Caco-2 (cell line): ENCODE results near the gene UBL7. TPM values are rescaled to one million over a fixed set of nuclear protein-coding genes. Genes with fewer than 3 reads are reported as not detected.

Experiments
- BruUV-seq: library from RNA; stranded (reverse); fragments of 400-500 nt; replicated peaks from 2 replicates; lab custom pipeline; 2021; lab: Mats Ljungman, UMichigan
- CTCF ChIA-PET: fragments of 300-600 bp; sonication (Branson Sonifier 250); formaldehyde crosslinking; loops from one replicate; lab custom pipeline; 2022; ENCODE audit warnings: antibody characterized with exemption; lab: Charles Lee
- POLR2A ChIA-PET: fragments of 300-600 bp; sonication (Branson Sonifier 250); formaldehyde crosslinking; loops from one replicate; lab custom pipeline; 2022; ENCODE audit warnings: antibody characterized with exemption; lab: Charles Lee
- DNase-seq, 2 experiments: peaks; one replicate each; pipeline versions ENCODE4 v3.0.0 to v3.0.0-alpha.2; 2020 to 2022
- H3K27me3 ChIP-seq: replicated peaks from 2 replicates; pipeline ENCODE4 v1.6.0; 2011; ENCODE audit warnings: low read length; ENCODE audit not compliant: control insufficient read depth, insufficient read depth
- H3K36me3 ChIP-seq: 2 replicates; pipeline ENCODE4 v1.5.1; 2011; ENCODE audit warnings: low read length; ENCODE audit not compliant: control insufficient read depth, insufficient read depth
- H3K4me1 ChIP-seq: fragments of 250-450 bp; sonication (Bioruptor Pico); 2 replicates; pipeline ENCODE4 v1.5.1; 2020; ENCODE audit warnings: mild to moderate bottlenecking
- H3K4me3 ChIP-seq: 2 replicates; pipeline ENCODE4 v1.5.1; 2011; ENCODE audit warnings: low read depth, mild to moderate bottlenecking, control low read depth, low read length
- H3K9me3 ChIP-seq: fragments of 250-450 bp; sonication (Bioruptor Pico); 2 replicates; pipeline ENCODE4 v1.5.1; 2020; ENCODE audit warnings: mild to moderate bottlenecking, moderate library complexity
- H3K27ac Mint-ChIP-seq: one replicate; pipeline ENCODE4 v1.8.0; 2022; ENCODE audit warnings: mixed read lengths; ENCODE audit not compliant: unreplicated experiment
- H3K27me3 Mint-ChIP-seq: one replicate; pipeline ENCODE4 v1.8.0; 2022; ENCODE audit warnings: mixed read lengths; ENCODE audit not compliant: insufficient read depth, unreplicated experiment
- H3K36me3 Mint-ChIP-seq: one replicate; pipeline ENCODE4 v1.8.0; 2022; ENCODE audit warnings: mild to moderate bottlenecking, mixed read lengths; ENCODE audit not compliant: insufficient read depth, unreplicated experiment
- H3K4me1 Mint-ChIP-seq: one replicate; pipeline ENCODE4 v1.8.0; 2022; ENCODE audit warnings: low read depth, mixed read lengths; ENCODE audit not compliant: unreplicated experiment
- H3K4me3 Mint-ChIP-seq: one replicate; pipeline ENCODE4 v1.8.0; 2022; ENCODE audit warnings: mild to moderate bottlenecking, moderate library complexity, mixed read lengths; ENCODE audit not compliant: unreplicated experiment
- H3K9me3 Mint-ChIP-seq: one replicate; pipeline ENCODE4 v1.8.0; 2022; ENCODE audit warnings: mixed read lengths; ENCODE audit not compliant: unreplicated experiment
- intact Hi-C: fragments of 100-400 bp; cut with micrococcal nuclease; formaldehyde crosslinking; loops from one replicate; pipeline ENCODE4 v1.10.0; 2022; ENCODE audit not compliant: unreplicated experiment
- total RNA-seq: library from RNA; stranded (reverse); gene quantifications from 2 replicates; pipeline ENCODE4 v1.2.3, GENCODE V29; 2022
- TF ChIP-seq, protein P1 (sequence below), 2 experiments: fragments of 200-600 bp in 1 of 2; IDR thresholded peaks; 1 replicate in 1 of 2; 2 replicates in 1 of 2; pipeline versions ENCODE4 v1.5.1 to v1.8.0; 2011 to 2022; ENCODE audit warnings: antibody characterized with exemption in 1 of 2, control low read depth in 1 of 2, inconsistent platforms in 1 of 2, low read depth in 1 of 2, low read length in 1 of 2, mild to moderate bottlenecking in 1 of 2, moderate library complexity in 1 of 2; ENCODE audit not compliant: insufficient read depth in 1 of 2, severe bottlenecking in 1 of 2, unreplicated experiment in 1 of 2

The UBL7 gene
- total RNA-seq, 1 experiment from 2014 or later: 34.4 TPM

DNA sequence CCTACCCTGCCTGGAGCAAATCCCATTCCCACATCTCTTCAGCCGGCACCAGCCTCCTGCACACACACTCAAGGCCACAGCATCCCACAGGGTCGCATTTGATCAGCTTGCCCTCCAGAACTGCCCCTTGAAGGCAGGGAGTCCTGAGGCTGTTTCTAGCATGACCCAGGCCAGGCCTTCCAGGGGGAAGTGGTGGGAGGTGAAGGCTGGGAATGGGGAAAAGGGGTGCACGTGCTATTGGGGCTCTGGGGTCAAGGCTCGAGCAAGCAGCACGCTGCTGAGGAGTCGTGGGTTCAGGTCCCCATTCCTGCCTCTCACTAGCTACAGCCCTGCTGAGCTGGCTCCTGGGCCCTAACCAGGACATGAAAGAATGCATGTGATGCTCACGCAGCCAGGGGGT, 52.1 kb downstream of the UBL7 start:
- BruUV-seq: no TSS peak
- H3K4me3 ChIP-seq: no peak overlapping the region
- intact Hi-C loops: no loop called here
- Mint-ChIP-seq H3K4me1 (peaks cover 9% of the 10 kb centered on the region), H3K4me3 (no peak overlapping the region), H3K27ac (no peak overlapping the region), H3K9me3 (no peaks in the 10 kb centered on the region), H3K27me3 (no peaks in the 10 kb centered on the region), H3K36me3 (peaks cover 30% of the 10 kb centered on the region)
- TF ChIP-seq, protein P1, sequence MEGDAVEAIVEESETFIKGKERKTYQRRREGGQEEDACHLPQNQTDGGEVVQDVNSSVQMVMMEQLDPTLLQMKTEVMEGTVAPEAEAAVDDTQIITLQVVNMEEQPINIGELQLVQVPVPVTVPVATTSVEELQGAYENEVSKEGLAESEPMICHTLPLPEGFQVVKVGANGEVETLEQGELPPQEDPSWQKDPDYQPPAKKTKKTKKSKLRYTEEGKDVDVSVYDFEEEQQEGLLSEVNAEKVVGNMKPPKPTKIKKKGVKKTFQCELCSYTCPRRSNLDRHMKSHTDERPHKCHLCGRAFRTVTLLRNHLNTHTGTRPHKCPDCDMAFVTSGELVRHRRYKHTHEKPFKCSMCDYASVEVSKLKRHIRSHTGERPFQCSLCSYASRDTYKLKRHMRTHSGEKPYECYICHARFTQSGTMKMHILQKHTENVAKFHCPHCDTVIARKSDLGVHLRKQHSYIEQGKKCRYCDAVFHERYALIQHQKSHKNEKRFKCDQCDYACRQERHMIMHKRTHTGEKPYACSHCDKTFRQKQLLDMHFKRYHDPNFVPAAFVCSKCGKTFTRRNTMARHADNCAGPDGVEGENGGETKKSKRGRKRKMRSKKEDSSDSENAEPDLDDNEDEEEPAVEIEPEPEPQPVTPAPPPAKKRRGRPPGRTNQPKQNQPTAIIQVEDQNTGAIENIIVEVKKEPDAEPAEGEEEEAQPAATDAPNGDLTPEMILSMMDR (IDR thresholded peaks at IDR 0.05; ENCODE audit: insufficient read depth in 1 of 2, low read depth in 1 of 2, low read length in 1 of 2, severe bottlenecking in 1 of 2, unreplicated experiment in 1 of 2): no peak
- DNase-seq: no peak
- H3K27me3 ChIP-seq: no peaks in the 10 kb centered on the region
- no peaks in the 10 kb centered on the region; the same call in 1 of the 2 replicates for H3K36me3 ChIP-seq
- no peaks in the 10 kb centered on the region for H3K9me3 ChIP-seq
- ChIA-PET POLR2A (no interaction called here), CTCF (interaction anchor here (1.0 kb wide), 1 partner anchor 27 kb away, joined by 3 read pairs; no protein-coding TSS in a partner anchor)
- H3K4me1 ChIP-seq: no peaks in the 10 kb centered on the region

- H3K36me3 ChIP-seq: no peaks in the 10 kb centered on the region; the same call in 1 of the 2 replicates
- Mint-ChIP-seq H3K4me3 (no peak overlapping the region), H3K9me3 (no peaks in the 10 kb centered on the region), H3K27ac (no peak overlapping the region), H3K36me3 (peaks cover 29% of the 10 kb centered on the region), H3K4me1 (peaks cover 9% of the 10 kb centered on the region), H3K27me3 (no peaks in the 10 kb centered on the region)
- no peaks in the 10 kb centered on the region for H3K9me3 ChIP-seq
- H3K4me1 ChIP-seq: no peaks in the 10 kb centered on the region
- TF ChIP-seq, protein P1 (IDR thresholded peaks at IDR 0.05; ENCODE audit: insufficient read depth in 1 of 2, low read depth in 1 of 2, low read length in 1 of 2, severe bottlenecking in 1 of 2, unreplicated experiment in 1 of 2): no peak
- CTCF ChIA-PET: no interaction called here
- DNase-seq: no peak
- no peak overlapping the region for H3K4me3 ChIP-seq
- BruUV-seq: no TSS peak
- POLR2A ChIA-PET: no interaction called here
- H3K27me3 ChIP-seq: no peaks in the 10 kb centered on the region
- intact Hi-C loops: no loop called here
These were observed 52.6 kb downstream of the UBL7 start for GRCh38 chr15:74408385-74408784.

DNA sequence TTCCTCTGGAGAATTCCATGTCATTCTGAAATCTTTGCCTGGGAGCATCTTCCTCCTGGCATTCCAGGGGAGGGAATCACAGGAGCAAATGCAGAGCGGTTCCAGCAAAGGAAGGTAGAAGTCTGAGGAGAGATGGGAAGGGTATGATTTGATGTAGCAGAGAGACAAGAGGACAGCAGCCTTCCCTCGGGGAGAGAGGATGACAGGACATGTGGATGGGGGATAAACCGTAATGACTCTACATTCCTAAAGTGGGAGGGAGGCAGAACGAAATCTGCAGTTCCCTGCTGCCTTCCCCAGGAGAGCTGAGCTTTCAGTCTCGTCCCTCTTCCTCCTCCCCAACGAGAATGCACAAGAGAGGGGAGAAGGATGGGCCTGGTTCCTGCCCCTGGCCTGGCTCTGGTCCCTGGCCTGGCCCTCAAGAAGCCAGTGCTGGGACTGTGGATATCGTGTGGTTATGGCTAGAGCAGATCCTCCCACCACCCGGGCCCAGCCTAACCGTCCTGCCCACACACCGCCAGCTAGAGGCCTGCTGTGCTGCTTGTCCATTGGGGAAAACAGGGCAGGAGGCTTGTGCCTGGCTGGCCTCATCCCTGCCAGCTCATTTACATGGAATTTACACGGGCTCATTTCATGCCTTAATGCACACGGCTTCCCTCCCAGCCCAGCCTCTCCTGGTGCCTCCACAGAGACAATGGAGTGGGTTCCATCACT, 53.8 kb downstream of the UBL7 start:
- Histone ChIP-seq H3K27me3 (no peaks in the 10 kb centered on the region), H3K9me3 (no peaks in the 10 kb centered on the region), H3K4me1 (no peaks in the 10 kb centered on the region), H3K36me3 (no peaks in the 10 kb centered on the region; the same call in 1 of the 2 replicates), H3K4me3 (no peak overlapping the region)
- H3K36me3 Mint-ChIP-seq: peaks cover 20% of the 10 kb centered on the region
- ChIA-PET POLR2A (no interaction called here), CTCF (no interaction called here)
- TF ChIP-seq, protein P1 (IDR thresholded peaks at IDR 0.05; ENCODE audit: insufficient read depth in 1 of 2, low read depth in 1 of 2, low read length in 1 of 2, severe bottlenecking in 1 of 2, unreplicated experiment in 1 of 2): no peak
- BruUV-seq: no TSS peak
- H3K27me3 Mint-ChIP-seq: no peaks in the 10 kb centered on the region
- DNase-seq: no peak
- no peak overlapping the region for H3K4me3 Mint-ChIP-seq
- H3K27ac Mint-ChIP-seq: peak overlapping the region; percentile 54
- peaks cover 9% of the 10 kb centered on the region for H3K4me1 Mint-ChIP-seq
- H3K9me3 Mint-ChIP-seq: no peaks in the 10 kb centered on the region
- intact Hi-C loops: no loop called here
